Endothelial cell of umbilical vein (primary cell): ENCODE measurements around the gene OVOL1. TPM values are rescaled to one million over a fixed set of nuclear protein-coding genes. Genes with fewer than 3 reads are reported as not detected.
A peak's percentile ranks its signal among the peaks of the same experiment; 100 is the strongest.

Experiments used
- BruUV-seq: library from RNA; stranded (reverse); fragments of 400-500 nt; replicated peaks from 2 replicates; lab custom pipeline; 2021; lab: Mats Ljungman, UMichigan
- CTCF ChIA-PET: fragments of 300-600, 350-600 bp; sonication (Branson Sonifier 250); formaldehyde crosslinking; loops from one replicate; lab custom pipeline; 2021; ENCODE audit warnings: antibody characterized with exemption, inconsistent platforms; lab: Charles Lee
- POLR2A ChIA-PET: fragments of 300-600, 350-600 bp; sonication (Branson Sonifier 250); formaldehyde crosslinking; loops from one replicate; lab custom pipeline; 2021; ENCODE audit warnings: antibody characterized with exemption, inconsistent platforms; lab: Charles Lee
- DNase-seq: peaks from one replicate; pipeline ENCODE4 v3.0.0-alpha.2; 2011; ENCODE audit warnings: low read depth, low spot score
- FAIRE-seq: peaks from 2 replicates; lab custom pipeline; 2011; peaks lifted over from hg19 to GRCh38; lab: Jason Lieb, UNC
- H2AFZ ChIP-seq: 2 replicates; pipeline ENCODE4 v1.6.0; 2012; ENCODE audit warnings: low read depth, low read length, control low read depth, inconsistent platforms
- H3K27ac ChIP-seq: 2 replicates; pipeline ENCODE4 v1.5.1; 2011; ENCODE audit warnings: low read depth, mild to moderate bottlenecking, control low read depth, low read length, moderate library complexity; ENCODE audit not compliant: insufficient read depth
- H3K27me3 ChIP-seq, 2 experiments: 2 replicates each; pipeline versions ENCODE4 v1.6.0 to v1.6.1; 2011; ENCODE audit warnings: low read length in 2 of 2, mixed read lengths in 1 of 2; ENCODE audit not compliant: control insufficient read depth in 2 of 2, insufficient read depth in 2 of 2
- H3K36me3 ChIP-seq, 2 experiments: 2 replicates in 1 of 2; 3 replicates in 1 of 2; pipeline ENCODE4 v1.5.1; 2011; ENCODE audit warnings: low read length in 2 of 2, mild to moderate bottlenecking in 1 of 2, moderate library complexity in 1 of 2; ENCODE audit not compliant: control insufficient read depth in 2 of 2, insufficient read depth in 2 of 2; ENCODE audit errors: extremely low read depth in 1 of 2
- H3K4me1 ChIP-seq: 3 replicates; pipeline ENCODE4 v1.5.1; 2011; ENCODE audit warnings: mild to moderate bottlenecking, low read length; ENCODE audit not compliant: control insufficient read depth, insufficient read depth; ENCODE audit errors: extremely low read depth
- H3K4me2 ChIP-seq: 2 replicates; pipeline ENCODE4 v1.6.1; 2011; ENCODE audit warnings: low read length, control low read depth, mixed read lengths; ENCODE audit not compliant: insufficient read depth
- H3K4me3 ChIP-seq, 3 experiments: fragments of 200-600 bp in 1 of 3; sonication (generic), shearing (Covaris generic) in 1 of 3; replicated peaks in 1 of 3; 2 replicates each; pipeline ENCODE4 v1.5.1; 2011 to 2016; ENCODE audit warnings: control low read depth in 3 of 3, low read length in 3 of 3, mild to moderate bottlenecking in 2 of 3, inconsistent platforms in 1 of 3, low read depth in 1 of 3, moderate library complexity in 1 of 3; ENCODE audit not compliant: insufficient read depth in 1 of 3
- H3K79me2 ChIP-seq: 2 replicates; pipeline ENCODE4 v1.6.0; 2012; ENCODE audit warnings: low read length, inconsistent platforms; ENCODE audit not compliant: control insufficient read depth, insufficient read depth
- H3K9ac ChIP-seq: replicated peaks from 2 replicates; pipeline ENCODE3; 2011; ENCODE audit warnings: low read length, control low read depth; ENCODE audit not compliant: insufficient read depth; ENCODE audit errors: extremely low read depth
- H3K9me1 ChIP-seq: replicated peaks from 3 replicates; pipeline ENCODE4 v1.6.0; 2011; ENCODE audit warnings: mild to moderate bottlenecking, low read length; ENCODE audit not compliant: control insufficient read depth, insufficient read depth; ENCODE audit errors: extremely low read depth
- H3K9me3 ChIP-seq: replicated peaks from 2 replicates; pipeline ENCODE4 v1.5.1; 2012; ENCODE audit warnings: low read length, inconsistent platforms; ENCODE audit not compliant: control insufficient read depth, insufficient read depth
- H4K20me1 ChIP-seq: replicated peaks from 2 replicates; pipeline ENCODE3; 2011; ENCODE audit warnings: mild to moderate bottlenecking, low read length; ENCODE audit not compliant: control insufficient read depth, insufficient read depth; ENCODE audit errors: extremely low read depth
- CTCF ChIP-seq, 2 donors: IDR thresholded peaks; 1 replicate in 1 of 2; 2 replicates in 1 of 2; pipeline ENCODE4 v1.5.1; 2011; ENCODE audit warnings: low read length in 2 of 2, mild to moderate bottlenecking in 2 of 2, moderate library complexity in 2 of 2, control low read depth in 1 of 2, inconsistent platforms in 1 of 2, low read depth in 1 of 2; ENCODE audit not compliant: insufficient read depth in 1 of 2; ENCODE audit errors: extremely low read depth in 1 of 2
- EZH2 ChIP-seq: IDR thresholded peaks from 2 replicates; pipeline ENCODE4 v1.6.1; 2012; ENCODE audit warnings: borderline replicate concordance, low read depth, mild to moderate bottlenecking, moderate library complexity, low read length, inconsistent platforms; ENCODE audit not compliant: severe bottlenecking
- FOS ChIP-seq: IDR thresholded peaks from 2 replicates; pipeline ENCODE4 v1.6.1; 2011; ENCODE audit warnings: mild to moderate bottlenecking, low read length, moderate library complexity, borderline replicate concordance; ENCODE audit not compliant: insufficient read depth
- GATA2 ChIP-seq: IDR thresholded peaks from 2 replicates; pipeline ENCODE4 v1.7.0; 2011; ENCODE audit warnings: low read depth, mild to moderate bottlenecking, moderate library complexity, mixed read lengths, low read length; ENCODE audit not compliant: insufficient read length, insufficient read depth
- JUN ChIP-seq: IDR thresholded peaks from 2 replicates; pipeline ENCODE4 v1.6.1; 2011; ENCODE audit warnings: borderline replicate concordance, low read depth; ENCODE audit not compliant: insufficient read length, insufficient read depth
- MAX ChIP-seq: IDR thresholded peaks from 2 replicates; pipeline ENCODE4 v1.6.1; 2011; ENCODE audit not compliant: insufficient read depth, insufficient read length
- MYC ChIP-seq: IDR thresholded peaks from one replicate; pipeline ENCODE4 v1.6.1; 2011; ENCODE audit warnings: mild to moderate bottlenecking, low read depth, low read length
- POLR2A ChIP-seq: IDR thresholded peaks from 2 replicates; pipeline ENCODE4 v1.6.1; 2012; ENCODE audit warnings: low read depth, mild to moderate bottlenecking, control low read depth, low read length
- POLR2AphosphoS5 ChIP-seq: IDR thresholded peaks from 2 replicates; pipeline ENCODE4 v1.6.1; 2012; ENCODE audit warnings: low read depth, mild to moderate bottlenecking, control low read depth, low read length, moderate library complexity; ENCODE audit not compliant: insufficient read depth
- dilution Hi-C: fragments of 300-500 bp; cut with MboI; formaldehyde crosslinking; loops from one replicate; pipeline ENCODE4 v1.15.0; 2019; ENCODE audit warnings: low sequenced_read_pairs; ENCODE audit not compliant: extremely low pct_ligation_motif_present
- intact Hi-C: fragments of 100-400 bp; cut with micrococcal nuclease; formaldehyde crosslinking; loops from one replicate; pipeline ENCODE4 v1.10.0; 2022
- polyA plus RNA-seq, 4 experiments: library from polyadenylated mRNA; depleted of rRNA in 3 of 4; stranded (reverse) in 3 of 4; unstranded in 1 of 4; fragments of >200 nt; gene quantifications; 2 replicates each; pipeline versions ENCODE4 v1.2.1 to v1.2.3, GENCODE V29; 2011 to 2012; ENCODE audit warnings: missing spikeins in 1 of 4
- total RNA-seq: library from RNA; stranded (reverse); gene quantifications from 2 replicates; pipeline ENCODE4 v1.2.3, GENCODE V29; 2021

The OVOL1 gene
- total and polyA plus RNA-seq, 2 donors (not counting 3 experiments of a cell fraction or from before 2014, with no cell fraction given): not detected

GRCh38 chr11:65817312-65817834 is 30.5 kb downstream of the OVOL1 start:
- H3K4me3 ChIP-seq: peak overlapping the region; percentile 13 to 74 (median 66)
- TF ChIP-seq FOS: no peak
- TF ChIP-seq CTCF (IDR thresholded peaks at IDR 0.05; ENCODE audit: extremely low read depth in 1 of 2, insufficient read depth in 1 of 2, low read depth in 1 of 2, low read length in 2 of 2): no peak
- no peak for TF ChIP-seq JUN
- no peak for TF ChIP-seq POLR2AphosphoS5
- TF ChIP-seq MYC: no peak
- no peak for TF ChIP-seq POLR2A
- TF ChIP-seq EZH2: no peak
- TF ChIP-seq MAX: no peak
- no peak for TF ChIP-seq GATA2
- peak overlapping the region; percentile 48 for H3K4me2 ChIP-seq
- intact Hi-C loops: no loop called here
- ChIA-PET CTCF (interaction anchor here (0.6 to 6.5 kb wide), 27 partner anchors 9 to 225 kb away, joined by 3 to 109 read pairs (median 5); partner anchors contain the start of genes AP5B1, KAT5, RNASEH2C and SIPA1), POLR2A (interaction anchor here (0.5 to 0.6 kb wide), 4 partner anchors 31 to 224 kb away, joined by 3 to 5 read pairs (median 4); no protein-coding TSS in a partner anchor)
- no peak overlapping the region for H3K27ac ChIP-seq
- no peaks in the 10 kb centered on the region for H3K79me2 ChIP-seq
- FAIRE-seq: no peak
- TSS peak; percentile 50 for BruUV-seq
- dilution Hi-C loops: no loop called here
- no peaks in the 10 kb centered on the region for H3K9me3 ChIP-seq
- no peaks in the 10 kb centered on the region for H3K36me3 ChIP-seq
- DNase-seq: no peak
- no peaks in the 10 kb centered on the region for H3K4me1 ChIP-seq
- no peaks in the 10 kb centered on the region for H3K9me1 ChIP-seq
- peaks cover under 1 to 3% of the 10 kb centered on the region in 2 experiments for H3K27me3 ChIP-seq
- peak overlapping the region; percentile 30 for H3K9ac ChIP-seq
- peak overlapping the region; percentile 83 for H2AFZ ChIP-seq
- H4K20me1 ChIP-seq: no peaks in the 10 kb centered on the region
